Glutamatergic neuron (in vitro differentiated cells): ENCODE results near the gene SLCO3A1. TPM values are rescaled to one million over a fixed set of nuclear protein-coding genes. Genes with fewer than 3 reads are reported as not detected.

ENCODE experiments used
- DNase-seq: peaks from one replicate; pipeline ENCODE4 v3.0.0; 2022
- H3K27ac Mint-ChIP-seq: one replicate; pipeline ENCODE4 v1.8.0; 2020; ENCODE audit warnings: mild to moderate bottlenecking, mixed read lengths, inconsistent platforms; ENCODE audit not compliant: unreplicated experiment
- H3K27me3 Mint-ChIP-seq: one replicate; pipeline ENCODE4 v1.8.0; 2020; ENCODE audit warnings: mild to moderate bottlenecking, moderate library complexity, mixed read lengths, inconsistent platforms; ENCODE audit not compliant: unreplicated experiment
- H3K36me3 Mint-ChIP-seq: one replicate; pipeline ENCODE4 v1.8.0; 2020; ENCODE audit warnings: mild to moderate bottlenecking, mixed read lengths, inconsistent platforms; ENCODE audit not compliant: unreplicated experiment
- H3K4me1 Mint-ChIP-seq: one replicate; pipeline ENCODE4 v1.8.0; 2020; ENCODE audit warnings: mild to moderate bottlenecking, low read depth, mixed read lengths, inconsistent platforms; ENCODE audit not compliant: unreplicated experiment
- H3K4me3 Mint-ChIP-seq: one replicate; pipeline ENCODE4 v1.8.0; 2020; ENCODE audit warnings: mild to moderate bottlenecking, mixed read lengths, inconsistent platforms; ENCODE audit not compliant: unreplicated experiment
- H3K9me3 Mint-ChIP-seq: one replicate; pipeline ENCODE4 v1.8.0; 2020; ENCODE audit warnings: mild to moderate bottlenecking, moderate library complexity, mixed read lengths, inconsistent platforms; ENCODE audit not compliant: unreplicated experiment
- CTCF ChIP-seq: fragments of 200-600 bp; sonication (generic); IDR thresholded peaks from one replicate; pipeline ENCODE4 v1.5.0; 2021; ENCODE audit not compliant: partially characterized antibody, unreplicated experiment
- total RNA-seq: library from RNA; stranded (reverse); fragmentation: NEBNext Ultra II Directional; extraction: Animal tissue kit (Norgen Biotek cat#: 25700); gene quantifications from one replicate; pipeline ENCODE4 v1.2.1, GENCODE V29; 2021; ENCODE audit not compliant: unreplicated experiment

SLCO3A1 gene
- total RNA-seq, 1 donor from 2014 or later = 27.9 TPM

GRCh38 chr15:91926908-91927270 lies 73.4 kb downstream of the SLCO3A1 start:
- no peak for TF ChIP-seq CTCF
- Mint-ChIP-seq H3K27me3 (no peaks in the 10 kb centered on the region), H3K27ac (peak overlapping the region; percentile 22), H3K4me1 (peaks cover 71% of the 10 kb centered on the region), H3K4me3 (peak overlapping the region; percentile 36), H3K9me3 (no peaks in the 10 kb centered on the region), H3K36me3 (no peaks in the 10 kb centered on the region)
- DNase-seq = no peak

- peaks cover 64% of the 10 kb centered on the region for H3K4me1 Mint-ChIP-seq
- peak overlapping the region; percentile 32 for H3K4me3 Mint-ChIP-seq
- TF ChIP-seq CTCF = no peak
- DNase-seq = no peak
- no peaks in the 10 kb centered on the region for H3K36me3 Mint-ChIP-seq
- H3K27me3 Mint-ChIP-seq = no peaks in the 10 kb centered on the region
- no peak overlapping the region for H3K27ac Mint-ChIP-seq
- no peaks in the 10 kb centered on the region for H3K9me3 Mint-ChIP-seq
These were observed 74.1 kb downstream of the SLCO3A1 start for GRCh38 chr15:91927585-91927984.

DNA sequence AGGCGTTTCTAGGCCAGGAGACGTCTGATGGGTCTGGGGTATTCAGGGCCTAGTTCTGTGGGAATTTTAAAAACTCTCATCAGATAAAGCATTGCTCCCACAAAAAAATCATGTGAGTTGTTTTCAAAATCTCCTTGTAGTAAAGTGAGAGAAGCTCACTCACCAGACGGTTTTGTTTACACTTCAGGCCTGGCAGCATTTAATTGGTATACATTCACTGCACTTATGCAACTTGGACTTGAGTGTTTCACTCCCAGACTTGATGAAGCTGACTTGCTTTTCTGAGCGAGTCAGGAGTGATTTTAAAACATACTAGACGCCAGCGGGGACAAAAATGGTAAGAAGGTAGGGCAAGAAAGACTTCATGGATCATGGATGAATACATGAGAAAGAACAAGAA lies 75.2 kb downstream of the SLCO3A1 start:
- no peak for TF ChIP-seq CTCF
- DNase-seq = no peak
- H3K36me3 Mint-ChIP-seq = peaks cover under 1% of the 10 kb centered on the region
- peaks cover 59% of the 10 kb centered on the region for H3K4me1 Mint-ChIP-seq
- H3K4me3 Mint-ChIP-seq = no peak overlapping the region
- H3K27me3 Mint-ChIP-seq = no peaks in the 10 kb centered on the region
- H3K9me3 Mint-ChIP-seq = no peaks in the 10 kb centered on the region
- H3K27ac Mint-ChIP-seq = no peak overlapping the region

DNA sequence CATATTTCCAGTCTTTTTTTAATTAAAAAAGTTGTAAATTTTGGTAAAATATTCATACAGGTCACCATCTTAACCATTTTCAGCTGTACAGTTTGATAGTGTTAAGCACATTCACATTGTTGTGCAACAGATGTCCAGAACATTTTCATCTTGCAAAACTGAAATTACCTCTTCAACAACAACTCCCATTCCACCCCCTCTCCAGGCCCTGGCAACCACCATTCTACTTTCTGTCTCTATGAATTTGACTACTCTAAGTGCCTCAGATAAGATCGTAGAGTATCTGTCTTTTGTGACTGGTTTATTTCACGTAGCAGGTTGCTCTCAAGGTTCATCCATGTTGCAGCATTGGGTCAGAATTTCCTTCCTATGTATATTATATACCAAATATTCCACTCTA lies 76.0 kb downstream of the SLCO3A1 start:
- Mint-ChIP-seq H3K27ac (no peak overlapping the region), H3K9me3 (no peaks in the 10 kb centered on the region), H3K4me3 (no peak overlapping the region), H3K4me1 (peaks cover 51% of the 10 kb centered on the region), H3K27me3 (no peaks in the 10 kb centered on the region), H3K36me3 (peaks cover 9% of the 10 kb centered on the region)
- no peak for TF ChIP-seq CTCF
- DNase-seq = no peak

- no peak for TF ChIP-seq CTCF
- Mint-ChIP-seq H3K9me3 (no peaks in the 10 kb centered on the region), H3K4me1 (peaks cover 46% of the 10 kb centered on the region), H3K36me3 (peaks cover 12% of the 10 kb centered on the region), H3K4me3 (no peak overlapping the region), H3K27ac (no peak overlapping the region), H3K27me3 (no peaks in the 10 kb centered on the region)
- DNase-seq = no peak
These were observed 76.6 kb downstream of the SLCO3A1 start for GRCh38 chr15:91930092-91930491.
